ENCODE data around the gene LILRB4.
"Not testable (repeated sequence)": the region's sequence is repeated elsewhere in the genome, so short reads cannot be mapped to it uniquely, and the experiment has no call there.

LILRB4 gene

DNA sequence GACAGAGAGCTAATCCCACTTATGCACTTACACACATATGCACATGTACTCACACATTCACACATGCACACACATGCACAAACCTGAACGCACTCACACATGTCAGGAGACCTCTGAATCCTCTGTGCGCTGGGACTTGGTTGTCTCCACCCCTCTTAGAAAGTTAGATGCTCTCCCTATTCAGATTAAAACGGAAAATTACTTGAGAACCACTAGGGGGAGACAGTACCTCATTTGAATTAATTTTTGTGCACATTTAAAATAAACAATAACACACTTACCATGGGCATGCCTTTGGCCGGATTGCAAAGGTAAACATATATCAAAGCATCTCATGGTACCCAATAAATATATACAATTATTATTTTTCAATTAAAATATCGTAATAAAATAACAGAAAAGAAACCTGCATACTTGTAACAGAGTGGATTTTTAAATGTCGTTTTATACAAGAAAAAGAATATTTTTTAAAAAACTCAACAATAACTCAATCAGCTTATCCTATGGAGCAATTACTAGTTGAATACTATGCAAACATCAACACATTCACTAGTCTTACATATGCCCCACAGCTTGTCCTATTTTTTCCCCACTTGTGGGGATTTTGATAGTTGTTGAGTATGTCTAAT is 9.5 kb upstream of the LILRB4 start:
- DNase-seq = no peak

DNA sequence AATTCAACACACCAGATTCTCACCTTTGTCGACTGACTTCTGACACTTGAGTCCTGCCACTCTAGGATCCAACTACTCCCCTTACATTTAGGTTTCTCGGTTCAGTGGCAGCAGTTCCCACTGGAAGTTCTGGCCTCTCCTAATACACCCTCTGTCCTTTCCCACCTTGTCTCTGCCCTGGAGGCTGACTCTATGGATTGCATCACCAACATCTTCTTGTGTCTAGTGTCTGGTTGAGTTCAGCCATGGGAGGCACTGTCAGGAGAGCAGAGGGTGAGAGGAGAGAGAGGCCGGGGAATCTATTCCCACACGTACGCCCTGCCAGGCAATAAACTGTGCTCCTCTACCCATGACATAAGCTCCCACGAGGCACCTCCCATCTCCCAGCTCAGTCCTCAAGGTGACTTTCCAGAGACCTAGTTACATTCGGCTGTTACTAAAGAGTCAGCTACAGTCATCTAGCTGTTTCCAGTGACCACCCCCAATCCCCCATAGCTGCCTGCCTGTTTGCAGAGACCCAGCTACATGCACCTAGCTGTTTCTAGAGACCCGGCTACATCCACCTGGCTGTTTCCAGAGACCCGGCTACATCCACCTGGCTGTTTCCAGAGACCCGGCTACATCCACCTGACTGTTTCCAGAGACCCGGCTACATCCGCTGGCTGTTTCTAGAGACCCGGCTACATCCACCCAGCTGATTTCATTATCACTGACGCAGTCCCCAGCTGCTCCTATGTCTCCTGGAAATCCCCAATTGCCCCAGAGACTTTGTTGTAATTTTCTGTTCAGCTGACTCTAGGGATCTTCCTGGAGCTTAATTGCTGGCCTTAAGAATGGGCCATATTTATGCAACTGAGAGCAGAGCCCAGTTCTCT is 8.1 kb upstream of the LILRB4 start:
- no peak for DNase-seq

DNA sequence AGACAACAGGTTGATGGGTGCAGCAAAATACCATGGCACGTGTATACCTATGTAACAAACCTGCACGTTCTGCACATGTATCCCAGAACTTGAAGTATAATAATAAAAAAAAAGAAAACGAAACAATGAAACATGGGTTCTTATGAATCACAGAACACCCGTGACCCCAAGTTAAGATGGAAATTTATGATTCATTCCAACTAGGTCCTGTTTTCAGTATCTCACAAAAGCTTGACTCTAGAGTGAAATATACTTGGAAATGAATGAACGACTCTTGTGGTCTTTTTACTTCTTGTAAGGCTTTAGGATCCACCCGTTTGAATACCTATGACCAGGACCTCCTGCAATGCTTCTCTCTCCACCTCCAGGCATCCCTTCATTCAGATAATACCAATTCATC is 3.5 kb upstream of the LILRB4 start:
- no peak for DNase-seq

DNA sequence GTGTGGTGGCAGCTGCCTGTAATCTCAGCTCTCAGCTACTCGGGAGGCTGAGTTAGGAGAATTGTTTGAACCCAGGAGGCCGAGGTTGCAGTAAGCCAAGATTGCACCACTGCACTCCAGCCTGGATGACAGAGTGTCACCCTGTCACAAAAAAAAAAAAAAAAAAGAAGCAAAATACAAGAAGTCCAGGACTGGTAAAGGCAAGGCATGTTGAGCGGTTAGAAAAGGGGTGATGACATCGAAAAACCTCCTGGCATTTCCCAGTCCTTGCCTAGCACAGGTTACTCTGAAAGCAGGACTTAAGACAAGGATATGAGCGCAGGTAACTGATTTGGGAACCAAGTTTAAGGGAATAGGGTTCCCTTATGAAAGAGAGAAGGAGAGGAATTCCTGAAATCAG is 2.5 kb upstream of the LILRB4 start:
- DNase-seq = no peak

DNA sequence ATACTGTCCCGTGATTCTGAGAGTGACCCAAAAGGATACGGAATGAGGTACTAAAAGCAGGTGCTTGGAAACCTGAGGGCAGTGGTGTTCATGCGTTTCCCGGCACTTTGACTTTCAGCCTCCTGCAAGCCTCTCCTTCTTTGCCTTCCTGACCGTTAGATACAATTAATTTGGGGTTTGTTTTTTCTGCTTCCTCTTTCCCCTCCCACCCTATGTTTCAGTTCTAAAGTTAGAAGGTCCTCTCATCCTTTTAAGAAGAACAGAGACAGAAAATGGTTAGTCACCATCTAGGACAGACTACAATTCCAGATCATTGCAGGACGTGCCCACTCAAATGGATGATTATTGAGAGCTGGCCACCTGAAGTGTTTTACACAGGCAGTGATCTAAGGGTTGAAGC is 1.8 kb upstream of the LILRB4 start:
- DNase-seq = no peak

DNA sequence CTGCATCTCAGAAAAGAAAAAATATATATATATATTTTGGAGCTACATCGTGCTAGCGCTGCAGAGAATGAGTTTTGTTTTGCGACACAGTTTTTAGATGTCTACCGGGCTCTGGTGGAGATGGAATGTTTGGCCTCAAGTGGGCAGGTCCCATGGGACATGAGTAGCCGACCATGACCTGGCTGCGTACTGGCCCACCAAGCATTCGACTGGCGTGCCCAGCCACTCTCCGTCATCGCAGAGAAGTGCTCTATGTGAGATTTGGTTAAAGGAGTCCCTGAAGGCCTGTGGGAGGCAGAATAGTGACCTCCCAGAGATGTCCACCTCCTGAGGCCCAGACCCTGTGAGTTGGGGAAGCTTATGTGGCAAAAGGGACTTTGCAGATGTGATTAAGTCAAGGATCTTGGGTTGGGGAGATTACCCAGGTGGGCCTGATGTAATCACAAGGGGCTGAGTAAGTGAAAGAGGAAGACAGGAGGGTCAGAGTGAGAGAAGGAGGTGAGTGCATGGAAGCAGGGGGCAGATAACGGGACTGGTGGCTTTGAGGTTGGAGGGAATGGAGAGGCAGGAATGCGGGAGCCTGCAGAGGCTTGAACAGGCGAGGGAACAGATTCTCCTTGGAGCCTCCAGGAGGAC is 821 bp upstream of the LILRB4 start:
- no peak for DNase-seq

DNA sequence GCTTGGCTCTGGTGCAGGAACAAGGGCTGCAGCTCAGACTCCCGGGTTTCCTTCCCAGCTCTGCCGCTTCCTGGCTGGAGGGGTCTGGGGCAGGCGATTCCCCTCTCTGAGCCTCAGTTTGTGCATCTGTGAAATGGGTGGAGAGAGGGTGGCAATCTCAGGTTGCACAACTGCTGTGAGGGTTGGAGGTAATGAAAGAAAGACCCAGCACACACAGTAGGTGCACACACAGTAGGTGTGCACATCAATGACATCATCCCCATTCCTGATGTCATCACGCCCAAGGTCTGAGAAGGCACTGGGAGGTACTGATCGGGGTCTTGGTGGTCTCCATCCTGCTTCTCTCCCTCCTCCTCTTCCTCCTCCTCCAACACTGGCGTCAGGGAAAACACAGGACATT is 2.7 kb downstream of the LILRB4 start:
- no peak for DNase-seq

DNA sequence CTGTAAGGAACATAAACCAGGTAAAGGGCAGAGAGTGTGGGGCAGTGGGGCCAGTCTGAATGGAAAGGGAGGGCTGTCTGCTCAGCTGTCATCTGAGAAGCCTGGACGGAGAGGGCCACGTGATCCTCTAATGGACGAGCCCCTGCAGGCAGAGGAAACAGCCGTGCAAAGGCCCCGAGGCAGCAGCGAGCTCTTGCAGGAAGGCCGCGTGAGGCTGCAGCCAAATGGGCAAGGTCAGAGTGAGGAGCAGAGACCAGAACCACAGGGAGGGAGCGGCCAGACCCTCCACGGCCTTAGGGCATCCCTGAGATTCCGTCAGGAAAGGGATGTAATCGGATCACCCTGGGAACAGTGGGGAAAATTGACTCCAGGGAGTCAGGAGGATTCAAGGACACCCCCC is 4.4 kb downstream of the LILRB4 start:
- no peak for DNase-seq

DNA sequence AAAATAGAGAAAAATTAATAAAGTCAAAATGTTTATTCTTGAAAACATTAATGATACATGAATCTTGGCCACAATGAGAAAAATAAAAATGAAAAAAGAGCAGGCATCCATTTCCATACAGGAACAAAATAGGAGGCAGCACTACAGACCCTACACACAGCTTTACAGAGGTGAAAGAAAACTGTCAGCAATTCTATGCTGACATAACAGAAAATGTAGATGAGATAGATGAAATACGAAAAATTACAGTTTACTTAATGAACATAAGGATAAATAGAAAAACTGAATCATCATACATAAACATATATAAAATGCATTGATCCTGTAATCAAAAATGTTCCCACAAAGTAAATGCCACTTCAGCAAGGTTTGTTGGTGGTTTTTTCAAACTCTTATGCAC is 5.6 kb downstream of the LILRB4 start:
- DNase-seq = no peak

DNA sequence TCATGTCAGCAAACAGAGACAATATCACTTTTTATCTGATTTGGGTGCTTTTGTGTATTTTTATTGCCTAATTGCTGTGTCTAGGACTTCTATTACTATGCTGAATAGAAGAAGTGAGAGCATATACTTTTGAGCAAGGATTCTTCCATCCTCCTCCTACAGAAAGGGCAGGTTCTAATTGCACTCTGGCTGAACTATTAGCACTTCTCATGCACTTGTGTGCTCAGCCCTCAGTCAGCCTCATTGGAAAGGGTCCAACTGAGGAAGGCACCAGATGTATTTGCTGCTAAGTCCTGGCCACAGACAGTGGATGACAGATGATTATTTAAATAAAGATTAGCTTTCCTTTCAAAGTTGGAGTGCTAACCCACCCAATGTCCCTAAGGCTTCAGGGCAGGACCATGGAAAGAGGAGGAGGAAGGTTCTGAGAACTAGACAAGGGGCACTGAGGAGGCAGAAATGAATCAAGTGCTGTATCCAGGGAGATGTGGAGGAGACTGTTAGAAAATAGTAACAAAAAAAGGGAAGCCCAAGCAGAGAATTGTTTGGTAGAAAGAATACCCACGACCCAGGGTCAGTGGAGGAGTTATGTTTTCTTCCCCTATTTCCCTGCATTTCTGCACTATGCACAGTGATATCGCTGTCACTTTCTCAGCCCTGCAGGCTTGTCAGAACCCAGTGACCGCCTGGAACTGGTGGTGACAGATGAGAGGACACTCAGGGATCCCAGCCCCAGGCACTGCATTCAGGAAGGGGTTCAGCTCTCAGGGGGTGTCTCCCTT is 8.0 kb downstream of the LILRB4 start:
- no peak for DNase-seq

DNA sequence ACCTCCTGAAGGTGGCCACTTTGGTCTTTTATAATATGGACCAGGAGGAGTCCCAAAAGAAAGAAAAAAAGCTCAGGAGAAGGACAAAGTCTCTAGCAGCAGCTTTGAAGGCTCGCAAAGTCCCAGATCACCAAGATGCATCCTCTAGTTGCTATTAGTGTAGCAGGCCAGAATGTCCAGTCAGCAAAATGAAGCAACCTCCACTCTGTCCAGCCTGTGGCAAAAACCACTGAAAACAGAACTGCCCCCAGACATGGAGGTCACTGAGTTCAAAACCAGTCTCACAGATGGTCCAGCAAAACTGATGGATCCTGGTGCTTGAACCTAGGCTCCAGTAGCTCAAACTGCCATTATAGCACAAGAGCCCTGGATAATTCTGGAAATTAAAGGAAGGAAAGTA is 10.4 kb downstream of the LILRB4 start:
- DNase-seq = no peak

DNA sequence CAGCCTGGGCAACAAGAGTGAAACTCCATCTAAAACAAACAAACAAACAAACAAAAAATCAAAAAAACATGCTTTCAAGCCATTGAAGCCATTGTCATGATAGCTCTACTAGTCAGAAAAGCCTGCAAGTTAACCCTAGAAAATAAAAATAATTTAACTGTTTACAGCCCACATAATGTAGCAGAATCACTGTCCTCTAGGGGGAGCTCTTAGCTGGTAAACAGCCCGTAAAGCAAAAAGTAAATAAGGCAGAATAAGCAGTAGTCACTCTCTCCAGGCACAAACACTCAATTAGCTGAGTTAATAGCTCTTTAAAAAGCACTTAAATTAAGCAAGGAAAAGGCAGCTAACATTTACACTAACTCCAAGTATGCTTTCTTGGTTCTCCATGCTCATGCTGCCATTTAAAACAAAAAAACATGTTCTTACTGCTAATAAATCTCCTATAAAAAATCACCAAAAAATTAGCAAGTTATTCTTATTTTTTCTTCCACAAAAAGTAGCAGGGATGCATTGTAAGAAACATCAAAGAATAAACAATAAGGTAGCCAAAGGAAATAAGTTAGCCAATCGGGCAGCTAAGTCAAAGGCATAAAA is 11.3 kb downstream of the LILRB4 start:
- peak; percentile 30 for DNase-seq

DNA sequence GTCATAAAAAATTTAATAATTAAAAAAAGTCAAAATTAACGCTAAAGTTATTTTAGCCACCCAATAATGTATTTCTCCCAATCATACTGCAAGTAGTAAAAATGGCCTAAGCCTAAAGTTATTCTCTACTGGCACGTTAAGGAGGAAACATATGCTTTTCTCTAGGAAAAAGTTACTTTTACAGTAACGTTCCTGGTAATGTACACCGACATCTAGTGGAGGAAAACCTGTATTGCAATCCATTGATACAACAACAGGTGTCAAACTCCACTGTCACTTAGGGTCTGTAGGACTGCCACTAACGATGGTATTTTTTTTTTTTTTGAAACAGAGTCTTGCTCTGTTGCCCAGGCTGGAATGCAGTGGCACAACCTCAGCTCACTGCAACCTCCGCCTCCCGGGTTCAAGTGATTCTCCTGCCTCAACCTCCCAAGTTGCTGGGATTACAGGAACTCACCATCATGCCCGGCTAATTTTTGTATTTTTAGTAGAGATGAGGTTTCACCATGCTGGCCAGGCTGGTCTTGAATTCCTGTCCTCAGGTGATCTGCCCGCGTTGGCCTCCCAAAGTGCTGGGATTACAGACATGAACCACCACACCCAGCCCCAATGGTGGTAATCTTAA is 13.5 kb downstream of the LILRB4 start:
- DNase-seq = peak; percentile 65

DNA sequence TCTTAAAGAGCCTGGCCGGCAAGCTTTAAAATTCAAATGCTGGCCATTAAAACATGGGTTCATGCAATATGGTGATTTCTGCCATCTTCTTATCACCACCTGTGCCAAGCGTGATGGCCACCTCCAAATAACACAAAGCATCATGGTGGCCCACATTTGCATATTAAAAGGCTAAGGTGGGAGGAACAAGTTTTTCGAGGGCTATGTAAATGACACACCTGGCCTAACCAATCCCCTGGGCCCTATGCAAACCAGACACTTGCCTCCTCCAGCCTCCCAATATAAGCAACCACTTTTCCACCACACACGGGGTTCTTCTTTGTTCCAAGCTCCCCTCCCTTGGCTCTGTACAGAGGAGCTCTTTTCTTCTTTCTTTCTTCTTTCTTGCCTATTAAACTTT is 14.4 kb downstream of the LILRB4 start:
- no peak for DNase-seq

DNA sequence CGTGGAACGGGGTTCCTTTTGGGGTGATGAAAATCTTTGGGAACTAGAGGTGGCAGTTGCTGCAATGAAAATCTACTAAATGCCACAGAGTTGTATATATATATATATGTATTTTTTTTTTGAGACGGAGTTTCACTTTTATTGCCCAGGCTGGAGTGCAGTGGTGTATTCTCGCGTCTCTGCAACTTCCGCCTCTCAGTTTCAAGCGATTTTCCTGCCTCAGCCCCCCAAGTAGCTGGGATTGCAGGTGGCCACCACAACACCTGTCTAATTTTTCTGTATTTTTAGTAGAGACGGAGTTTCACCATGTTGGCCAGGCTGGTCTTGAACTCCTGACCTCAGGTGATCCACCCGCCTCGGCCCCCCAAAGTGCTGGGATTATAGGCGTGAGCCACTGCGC is 18.8 kb downstream of the LILRB4 start:
- not testable (repeated sequence) for DNase-seq

DNA sequence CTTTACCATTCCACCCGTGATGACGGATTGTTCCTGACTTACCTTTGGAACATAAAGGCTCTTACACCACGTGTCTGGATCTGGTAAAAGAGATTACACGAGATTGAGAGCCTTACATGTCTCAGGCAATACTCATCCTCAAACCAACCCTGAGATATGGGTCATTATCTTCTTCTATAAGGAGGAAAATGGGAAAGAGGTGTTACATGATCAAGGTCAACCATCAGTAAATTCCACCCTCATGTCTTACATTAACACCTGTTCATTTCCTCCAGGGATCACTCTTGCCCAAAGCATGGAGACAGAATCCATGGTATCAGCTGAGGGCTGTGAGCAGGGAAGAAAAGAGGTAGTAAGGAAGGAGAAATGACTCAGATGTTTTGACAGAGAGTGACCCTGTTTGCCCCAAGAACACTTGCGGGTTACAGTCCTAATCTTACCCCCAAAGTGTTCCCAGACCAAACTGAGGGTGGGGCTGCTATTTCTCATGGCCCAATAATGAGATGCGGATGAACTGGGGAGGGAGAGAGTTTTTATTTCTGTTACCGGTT is 19.6 kb downstream of the LILRB4 start:
- no peak for DNase-seq

DNA sequence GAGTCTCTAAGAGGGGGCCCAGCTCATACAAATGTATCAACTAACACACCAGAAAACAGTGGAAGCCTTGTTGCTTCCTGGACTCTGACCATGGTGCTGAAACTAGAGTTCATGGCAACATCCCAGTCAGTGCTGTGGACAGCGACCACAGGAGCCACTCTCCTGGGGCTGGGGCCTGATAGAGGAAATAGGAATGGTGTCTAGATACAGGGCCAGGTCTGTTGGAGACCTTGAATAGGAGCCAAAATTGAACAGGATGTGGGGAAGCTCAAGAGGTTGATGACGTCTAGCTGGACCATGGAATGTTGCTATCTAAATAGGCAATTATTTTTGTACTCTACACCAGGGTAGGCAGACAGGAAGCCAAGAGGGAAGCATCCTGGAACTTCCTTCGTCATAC is 21.7 kb downstream of the LILRB4 start:
- DNase-seq = peak; percentile 29

DNA sequence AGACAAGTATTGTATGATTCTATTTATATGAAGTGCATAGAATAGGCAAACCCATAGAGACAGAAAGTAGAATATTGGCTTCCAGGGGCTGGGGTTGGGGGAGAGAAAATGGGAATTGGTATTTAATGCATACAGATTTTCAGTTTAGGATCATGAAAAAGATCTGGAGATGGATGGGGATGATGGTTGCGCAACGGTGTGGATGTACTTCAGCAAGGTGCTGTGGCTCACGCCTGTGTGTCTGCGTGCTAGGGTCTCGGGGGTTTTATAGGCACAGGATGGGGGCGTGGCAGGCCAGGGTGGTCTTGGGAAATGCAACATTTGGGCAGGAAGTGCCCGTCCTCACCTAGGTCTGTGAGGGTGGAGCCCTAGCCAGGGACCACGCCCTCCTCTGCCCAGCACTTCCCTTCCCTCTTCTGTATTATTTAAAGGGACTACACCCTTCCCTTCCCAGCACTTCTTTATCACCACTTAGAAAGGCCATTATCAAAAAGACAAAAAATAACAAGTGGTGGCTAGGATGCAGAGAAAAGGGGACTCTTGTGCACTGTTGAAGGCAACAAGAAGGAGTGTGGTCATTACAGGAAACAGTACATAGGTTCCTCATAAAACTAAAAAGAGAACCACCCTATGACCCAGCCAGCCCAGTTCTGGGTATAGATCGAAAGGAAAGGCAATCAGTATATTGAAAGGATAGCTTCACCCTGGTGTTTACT is 29.0 kb downstream of the LILRB4 start:
- no peak for DNase-seq

DNA sequence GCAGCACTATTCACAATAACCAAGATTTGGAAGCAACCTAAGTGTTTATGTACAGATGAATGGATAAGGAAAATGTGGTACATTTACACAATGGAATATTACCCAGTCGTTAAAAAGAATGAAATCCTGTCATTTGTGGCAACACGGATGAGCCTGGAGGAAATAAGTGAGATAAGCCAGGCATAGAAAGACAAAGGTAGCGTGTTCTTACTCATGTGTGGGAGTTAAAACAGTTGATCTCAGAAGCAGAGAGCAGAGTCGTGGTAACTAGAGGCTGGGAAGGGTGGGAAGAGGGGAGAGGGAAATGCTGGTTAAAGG is 29.5 kb downstream of the LILRB4 start:
- no peak for DNase-seq

DNA sequence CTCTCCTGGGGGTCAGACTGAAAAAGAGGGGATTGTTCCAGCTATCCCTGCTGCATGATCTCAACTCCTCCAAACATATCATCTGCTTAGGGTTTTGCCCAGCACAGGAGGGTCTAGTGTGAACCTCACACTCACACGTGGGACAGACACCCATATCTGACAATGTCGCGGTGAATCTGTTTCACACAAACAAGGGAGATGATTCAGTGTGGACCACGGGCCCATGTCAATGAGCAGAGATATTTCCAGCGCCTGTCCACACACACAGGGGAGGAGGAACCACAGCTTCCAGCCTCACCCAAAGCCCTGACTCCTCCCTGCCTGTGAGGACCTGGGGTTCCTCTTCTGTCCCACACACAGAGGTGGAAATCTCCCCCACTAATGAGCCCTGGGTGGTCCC is 31.9 kb downstream of the LILRB4 start:
- no peak for DNase-seq

DNA sequence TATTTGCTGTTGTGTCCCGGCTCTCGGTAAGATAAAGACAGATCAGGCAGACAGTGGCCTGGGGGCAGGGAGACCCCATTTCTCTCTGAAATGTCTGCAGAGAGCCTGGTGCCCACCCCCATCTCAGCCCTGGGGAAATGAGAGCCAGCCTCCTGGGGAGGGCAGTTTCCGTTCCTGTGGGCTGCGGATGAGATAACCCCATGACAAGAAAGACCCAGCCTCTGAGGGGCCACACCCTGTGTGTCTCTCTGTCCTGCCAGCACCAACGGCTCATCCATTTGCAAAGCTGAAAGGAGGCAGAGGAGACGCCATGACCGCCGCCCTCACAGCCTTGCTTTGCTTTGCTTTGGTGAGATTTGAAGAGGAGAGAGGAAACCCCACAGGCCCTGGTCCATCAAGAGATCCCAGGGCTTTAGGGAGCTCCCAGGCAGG is 33.3 kb downstream of the LILRB4 start:
- DNase-seq = no peak

DNA sequence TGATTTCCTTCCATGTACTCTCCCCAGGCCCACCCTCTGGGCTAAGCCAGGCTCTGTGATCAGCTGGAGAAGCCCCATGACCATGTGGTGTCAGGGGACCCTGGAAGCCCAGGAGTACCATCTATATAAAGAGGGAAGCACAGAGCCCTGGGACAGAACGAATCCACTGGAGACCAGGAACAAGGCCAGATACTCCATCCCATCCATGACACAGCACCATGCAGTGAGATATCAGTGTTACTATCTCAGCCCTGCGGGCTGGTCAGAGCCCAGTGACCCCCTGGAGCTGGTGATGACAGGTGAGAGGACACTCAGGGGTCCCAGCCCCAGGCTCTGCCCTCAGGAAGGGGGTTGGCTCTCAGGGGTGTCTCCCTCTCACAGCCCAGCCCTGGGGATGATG is 34.0 kb downstream of the LILRB4 start:
- no peak for DNase-seq

Measured in eye (tissue), 1 donor.